ENCODE data around the gene MYOM1. TPM values are rescaled to one million over a fixed set of nuclear protein-coding genes. Genes with fewer than 3 reads are reported as not detected.

MYOM1 gene
- total RNA-seq, 4 donors from 2014 or later, result 3.1 to 15.8 (median 9.0) TPM

DNA sequence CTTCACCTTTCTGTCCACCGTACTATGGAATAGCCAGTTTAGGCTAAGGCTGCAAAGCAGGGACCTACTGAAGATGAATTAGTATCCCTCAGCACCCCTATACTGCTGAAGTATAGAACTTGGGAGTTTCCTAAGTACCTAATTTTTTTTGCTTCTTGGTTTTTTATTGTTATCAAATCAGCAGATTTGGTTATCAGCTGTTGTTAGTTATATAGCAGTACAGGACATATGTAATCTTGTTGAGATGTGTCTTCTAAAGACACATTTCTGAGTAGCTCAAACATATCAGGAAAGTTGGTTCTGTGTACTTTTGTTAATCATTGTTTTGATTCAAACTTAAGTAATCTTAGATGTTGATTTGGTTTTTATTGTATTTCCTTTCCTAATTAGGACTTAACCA lies 33.1 kb upstream of the MYOM1 start:
- H3K36me3 ChIP-seq, result no peaks in the 10 kb centered on the region
- TF ChIP-seq CTCF (IDR thresholded peaks at IDR 0.05) (no peak), POLR2A (IDR thresholded peaks at IDR 0.05) (no peak)
- H3K9me3 ChIP-seq, result no peaks in the 10 kb centered on the region
- peaks cover 0 to 6% of the 10 kb centered on the region in 2 donors for H3K4me1 ChIP-seq
- peak overlapping the region in 1 of 2 donors; percentile 33 for H3K27ac ChIP-seq
- no peaks in the 10 kb centered on the region for H3K27me3 ChIP-seq
- no peak overlapping the region for H3K4me3 ChIP-seq
- no peak for DNase-seq
- intact Hi-C loops (cut with DNase I; ENCODE audit: low total_unique reads), result no loop called here

DNA sequence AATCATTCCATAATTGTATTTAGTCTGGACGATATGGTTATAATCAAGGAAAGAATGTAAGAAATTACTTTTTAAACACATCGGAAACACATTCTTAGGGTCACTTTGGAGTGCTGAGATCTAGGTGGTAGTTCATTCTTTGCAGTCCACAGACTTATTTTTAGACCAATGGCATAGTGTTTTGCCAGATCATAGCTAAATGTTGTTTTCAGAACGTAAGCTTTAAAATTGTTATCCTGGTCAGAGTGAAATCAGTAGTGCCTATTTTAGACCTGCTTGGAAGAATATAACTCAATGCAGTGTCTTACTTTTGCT lies 32.2 kb upstream of the MYOM1 start:
- Histone ChIP-seq H3K4me3 (no peak overlapping the region), H3K36me3 (no peaks in the 10 kb centered on the region), H3K9me3 (no peaks in the 10 kb centered on the region), H3K27me3 (no peaks in the 10 kb centered on the region), H3K27ac (peak overlapping the region; percentile 33 to 35), H3K4me1 (peaks cover 0 to 6% of the 10 kb centered on the region in 2 donors)
- DNase-seq, result no peak
- intact Hi-C loops (cut with DNase I; ENCODE audit: low total_unique reads), result no loop called here
- no peak for TF ChIP-seq POLR2A (IDR thresholded peaks at IDR 0.05)
- TF ChIP-seq CTCF (IDR thresholded peaks at IDR 0.05), result no peak

DNA sequence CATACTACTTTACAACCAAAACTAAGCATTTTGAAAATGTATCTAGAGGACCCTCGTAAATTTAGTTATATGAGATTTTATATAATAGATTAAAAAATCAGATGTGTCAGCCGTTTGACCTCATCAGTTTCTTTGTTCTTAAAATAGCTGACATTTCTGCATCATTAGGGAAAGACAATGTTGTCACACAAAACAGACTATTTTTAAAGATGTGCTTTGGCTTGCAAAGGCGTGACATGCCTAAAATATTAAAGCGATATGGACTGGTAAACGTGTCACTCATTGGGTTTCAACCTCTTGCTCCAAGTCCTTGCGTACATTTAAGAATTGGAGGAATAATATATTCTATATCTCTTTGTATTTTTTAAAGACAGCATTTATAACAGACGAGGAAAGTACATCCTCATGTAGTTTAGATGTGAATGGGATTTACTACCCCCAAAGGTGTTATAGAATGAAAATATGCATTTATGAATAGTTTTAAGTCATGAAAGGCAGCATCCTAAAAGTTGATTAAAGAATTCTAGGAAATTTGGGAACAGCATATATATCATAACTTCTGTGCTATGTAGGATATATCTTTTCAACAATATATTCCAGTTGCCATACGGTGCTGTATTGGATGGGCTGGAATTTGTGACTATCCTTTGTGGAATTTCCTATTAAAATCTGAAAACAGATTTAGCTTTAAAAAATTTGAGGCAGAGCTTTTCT lies 31.6 kb upstream of the MYOM1 start:
- no peak for TF ChIP-seq CTCF (IDR thresholded peaks at IDR 0.05)
- TF ChIP-seq POLR2A (IDR thresholded peaks at IDR 0.05), result no peak
- H3K27me3 ChIP-seq, result no peaks in the 10 kb centered on the region
- intact Hi-C loops (cut with DNase I; ENCODE audit: low total_unique reads), result no loop called here
- DNase-seq, result no peak
- H3K4me1 ChIP-seq, result peaks cover 0 to 6% of the 10 kb centered on the region in 2 donors
- H3K27ac ChIP-seq, result peak overlapping the region; percentile 33 to 35
- no peaks in the 10 kb centered on the region for H3K9me3 ChIP-seq
- H3K36me3 ChIP-seq, result no peaks in the 10 kb centered on the region
- H3K4me3 ChIP-seq, result no peak overlapping the region

DNA sequence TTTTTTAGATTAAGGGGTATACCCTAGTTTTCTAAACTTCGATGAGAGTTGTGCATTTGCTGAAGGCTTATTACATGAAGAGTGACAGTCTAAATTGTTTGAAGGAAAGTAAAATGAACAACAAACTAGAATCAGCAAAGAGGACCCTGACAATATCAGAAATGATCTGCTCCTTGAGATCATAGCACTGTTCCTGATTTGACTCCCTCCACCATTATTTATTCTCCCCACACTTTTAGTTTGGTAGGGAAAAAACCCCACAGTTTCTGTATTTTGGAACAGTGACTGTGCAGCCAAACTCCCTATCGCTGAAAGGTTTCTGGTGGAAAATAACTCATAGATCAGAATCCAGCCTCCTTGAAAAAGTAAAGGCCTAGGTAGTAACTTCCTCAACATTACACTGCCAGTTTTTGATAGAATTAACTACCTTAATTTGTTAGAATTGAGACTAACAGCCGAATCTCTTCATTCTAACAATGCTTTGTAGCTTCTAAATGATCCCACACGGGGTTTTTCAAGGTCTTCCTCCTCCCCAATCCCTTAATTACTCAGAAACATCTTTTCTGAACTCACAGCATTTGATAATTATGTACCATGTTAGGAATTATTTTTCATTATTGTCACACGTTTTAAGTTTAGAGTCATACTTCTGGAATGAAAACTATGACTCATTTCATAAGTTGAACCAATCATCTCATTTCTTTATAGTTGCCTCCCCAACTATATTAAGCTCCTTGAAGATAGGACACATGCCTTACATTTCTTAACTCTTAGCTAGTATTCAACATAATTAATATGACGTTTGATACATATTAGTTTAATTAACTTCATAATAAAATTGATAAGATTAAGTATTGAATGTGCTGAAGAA lies 30.7 kb upstream of the MYOM1 start:
- H3K27me3 ChIP-seq, result no peaks in the 10 kb centered on the region
- no peak overlapping the region for H3K4me3 ChIP-seq
- H3K36me3 ChIP-seq, result no peaks in the 10 kb centered on the region
- peak overlapping the region; percentile 51 to 52 for H3K27ac ChIP-seq
- DNase-seq, result no peak
- intact Hi-C loops (cut with DNase I; ENCODE audit: low total_unique reads), result no loop called here
- TF ChIP-seq POLR2A (IDR thresholded peaks at IDR 0.05) (no peak), CTCF (IDR thresholded peaks at IDR 0.05) (no peak)
- H3K9me3 ChIP-seq, result no peaks in the 10 kb centered on the region
- H3K4me1 ChIP-seq, result peaks cover 0 to 6% of the 10 kb centered on the region in 2 donors

Measured in uterus (tissue), 4 donors.